GM18873 (cell line): ENCODE results near the gene SRSF10.

Source experiments
- ATAC-seq: cut with Tn5 transposase; IDR thresholded peaks from one replicate; pipeline ENCODE4 v1.9.1; 2021; ENCODE audit warnings: mild to moderate bottlenecking, moderate library complexity, moderate number of reproducible peaks; ENCODE audit not compliant: unreplicated experiment, low FRiP score

SRSF10 gene

DNA sequence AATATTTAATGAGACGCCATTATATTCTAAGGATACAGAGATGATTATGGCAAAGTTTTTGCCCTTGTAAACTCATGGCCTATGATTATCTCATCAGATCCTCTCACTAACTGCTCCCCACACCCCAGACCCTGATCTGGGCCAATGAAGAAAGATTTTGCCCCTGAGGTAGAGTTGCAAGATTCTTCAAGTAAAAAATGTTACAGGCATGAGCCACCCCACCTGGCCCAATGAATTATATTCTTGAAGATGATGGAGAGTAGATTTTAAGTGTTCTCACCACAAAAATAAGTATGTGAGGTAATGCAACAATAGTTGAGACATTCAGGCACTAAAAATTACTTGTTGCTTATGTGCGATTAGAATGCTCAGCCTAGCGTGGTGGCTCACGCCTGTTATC is 65.2 kb downstream of the SRSF10 start:
- ATAC-seq = no peak
